ENCODE measurements around the gene EPS8L3.
"Not testable (repeated sequence)": the region's sequence is repeated elsewhere in the genome, so short reads cannot be mapped to it uniquely, and the experiment has no call there.

Gene EPS8L3

DNA sequence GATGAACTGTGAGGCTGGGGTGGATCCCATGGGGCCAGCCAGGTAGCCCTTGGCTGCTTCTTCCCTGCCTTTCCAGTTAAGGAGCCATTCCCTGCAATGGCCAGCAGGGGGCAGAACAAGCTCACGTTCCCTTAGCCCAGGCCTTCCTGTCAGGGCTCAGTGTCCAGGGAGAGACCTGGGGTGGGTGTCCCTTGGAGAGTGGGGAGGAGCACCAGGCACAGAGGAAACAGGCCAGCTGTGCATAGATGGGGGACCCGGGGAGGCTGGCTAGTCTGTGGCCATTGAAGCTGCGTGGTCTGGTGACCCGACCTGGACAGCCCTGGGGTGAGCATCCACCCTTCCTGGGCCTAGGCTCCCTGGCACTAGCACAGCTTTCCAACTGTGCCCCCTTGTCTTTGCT, 13.2 kb upstream of the EPS8L3 start:
- peak; percentile 45 to 62 for DNase-seq

DNA sequence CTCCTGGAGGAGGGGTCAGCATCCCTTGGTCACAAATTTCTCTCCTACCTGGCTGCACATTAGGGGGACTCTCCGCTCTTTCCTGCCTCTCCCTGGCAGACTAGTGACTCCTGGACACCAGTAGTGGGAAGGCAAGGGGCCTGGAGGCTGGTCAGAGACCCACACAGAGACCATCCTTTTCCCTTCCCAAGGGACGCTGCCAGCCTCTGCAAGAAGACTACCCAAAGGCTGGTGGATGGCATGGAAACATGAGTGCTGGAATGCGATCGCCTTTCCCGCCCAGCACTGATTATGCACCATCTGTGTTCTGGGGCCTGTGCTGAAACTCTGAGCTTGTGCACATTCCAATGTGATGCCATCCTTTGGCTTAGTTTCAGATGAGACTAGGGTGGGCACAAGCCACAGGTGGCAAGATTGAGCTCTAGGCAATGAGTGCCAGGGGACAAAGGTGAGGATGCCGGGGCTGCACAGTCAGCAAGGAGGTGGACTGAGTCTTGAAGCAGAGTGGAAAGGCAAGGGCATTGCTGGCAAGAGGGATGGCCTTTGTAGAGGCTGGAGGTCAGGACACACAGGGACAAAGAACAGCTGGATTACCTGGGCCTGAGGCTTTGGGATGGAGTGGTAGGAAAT, 12.6 kb upstream of the EPS8L3 start:
- no peak for DNase-seq

DNA sequence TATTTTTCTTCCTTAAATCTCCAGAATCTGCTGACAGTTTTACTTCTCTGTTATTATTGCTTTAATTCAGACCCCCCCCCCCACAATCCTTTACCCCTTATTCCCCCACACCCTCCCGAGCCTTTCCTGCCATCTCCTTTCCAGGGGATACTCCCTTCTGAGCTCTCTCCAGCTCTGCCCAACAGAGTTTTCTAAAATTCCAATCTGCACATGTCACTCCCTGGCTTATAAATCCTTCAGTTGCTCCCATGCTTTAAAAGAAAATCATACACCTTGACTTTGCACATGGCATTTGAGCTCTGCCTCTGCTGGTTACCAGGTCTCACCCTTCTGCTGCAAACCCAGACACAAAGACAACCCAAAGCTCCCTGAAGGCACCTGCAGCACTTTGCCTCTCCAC, 11.7 kb upstream of the EPS8L3 start:
- no peak for DNase-seq

DNA sequence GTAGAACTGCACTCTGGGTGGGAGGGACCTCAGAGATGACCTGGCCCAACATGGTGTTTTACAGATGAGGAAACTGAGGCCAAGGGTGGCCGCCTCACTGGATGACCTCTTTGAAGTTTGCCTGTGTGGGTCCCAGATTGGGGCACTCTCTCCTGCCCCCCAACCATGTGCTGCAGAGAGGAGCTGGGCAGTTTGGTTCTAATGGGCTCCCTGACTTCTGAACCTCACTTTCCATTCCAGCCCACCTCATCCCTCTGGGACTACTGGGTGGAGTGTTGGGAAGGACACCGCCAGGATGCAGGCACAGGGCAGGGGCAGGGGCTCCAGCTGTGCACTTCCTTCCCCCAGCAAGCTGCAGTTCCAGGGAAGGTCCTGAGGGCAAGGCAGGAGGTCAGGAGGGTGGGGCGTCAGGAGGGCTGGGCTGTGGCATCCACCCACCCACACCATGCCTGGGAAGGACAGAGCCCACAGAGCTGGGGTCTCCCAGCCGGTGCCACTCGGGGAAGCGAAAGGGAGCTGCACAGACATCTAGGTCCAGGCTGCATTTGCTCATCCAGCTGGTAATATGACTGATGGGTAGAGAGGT, 10.3 kb upstream of the EPS8L3 start:
- DNase-seq = no peak

DNA sequence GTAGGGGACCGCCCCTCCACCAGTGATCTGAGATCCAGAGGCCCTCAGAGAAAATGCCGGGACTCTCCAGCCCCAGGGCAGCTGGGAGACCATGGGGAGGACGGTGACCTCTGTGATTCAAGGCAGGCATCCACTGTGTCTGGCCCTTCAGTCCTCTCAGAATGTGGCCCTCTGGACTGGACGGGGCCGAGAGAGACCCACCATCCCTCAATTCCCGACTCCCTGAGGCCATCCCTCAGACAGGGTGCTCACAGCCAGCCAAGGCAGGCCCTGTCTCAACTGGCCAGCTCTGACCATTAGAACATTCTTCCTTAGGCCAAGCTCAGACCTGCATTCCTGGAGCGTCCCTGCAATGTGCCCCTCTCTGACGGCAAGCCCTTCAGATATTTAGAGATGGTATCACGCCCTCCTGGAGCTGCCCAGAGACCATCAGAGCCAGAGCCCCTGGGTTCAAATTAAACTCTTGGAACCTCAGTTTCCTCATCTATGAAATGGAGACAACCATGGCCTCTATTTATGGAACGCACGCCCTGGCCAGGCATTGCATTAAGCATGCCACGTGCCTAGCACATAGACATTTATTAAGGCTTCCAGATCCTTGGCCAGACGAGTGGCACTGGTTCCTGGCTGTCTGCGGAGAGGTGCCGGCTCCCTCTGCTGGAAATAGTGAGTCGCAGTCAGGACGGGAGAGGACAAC, 9.6 kb upstream of the EPS8L3 start:
- peak; percentile 73 to 77 for DNase-seq

DNA sequence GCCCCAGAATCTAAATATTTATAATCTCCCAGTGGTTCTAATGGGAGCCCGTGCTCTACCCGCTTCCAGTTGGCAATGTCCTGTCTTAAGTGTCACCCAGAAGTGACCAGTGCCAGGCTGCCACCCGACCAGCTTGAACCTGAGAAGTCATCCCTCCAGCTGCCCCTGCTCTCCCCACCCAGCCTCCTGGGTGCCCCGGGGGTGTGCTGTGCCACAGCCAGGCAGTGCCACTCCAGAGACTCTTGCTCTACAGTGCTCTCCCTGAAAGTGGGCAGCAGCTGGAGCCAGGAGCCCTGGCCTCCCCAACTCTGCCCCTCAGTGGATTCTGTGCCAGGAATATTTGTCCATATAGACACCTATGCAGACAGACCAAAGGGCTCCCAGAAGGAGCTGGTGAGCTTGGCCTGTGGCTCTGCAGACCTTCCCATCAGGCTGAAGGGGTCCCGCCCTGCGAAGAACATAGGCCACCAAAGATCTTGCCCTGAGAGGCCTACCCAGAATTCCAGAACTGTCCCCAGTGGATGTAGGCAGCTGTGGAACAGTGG, 9.0 kb upstream of the EPS8L3 start:
- no peak for DNase-seq

DNA sequence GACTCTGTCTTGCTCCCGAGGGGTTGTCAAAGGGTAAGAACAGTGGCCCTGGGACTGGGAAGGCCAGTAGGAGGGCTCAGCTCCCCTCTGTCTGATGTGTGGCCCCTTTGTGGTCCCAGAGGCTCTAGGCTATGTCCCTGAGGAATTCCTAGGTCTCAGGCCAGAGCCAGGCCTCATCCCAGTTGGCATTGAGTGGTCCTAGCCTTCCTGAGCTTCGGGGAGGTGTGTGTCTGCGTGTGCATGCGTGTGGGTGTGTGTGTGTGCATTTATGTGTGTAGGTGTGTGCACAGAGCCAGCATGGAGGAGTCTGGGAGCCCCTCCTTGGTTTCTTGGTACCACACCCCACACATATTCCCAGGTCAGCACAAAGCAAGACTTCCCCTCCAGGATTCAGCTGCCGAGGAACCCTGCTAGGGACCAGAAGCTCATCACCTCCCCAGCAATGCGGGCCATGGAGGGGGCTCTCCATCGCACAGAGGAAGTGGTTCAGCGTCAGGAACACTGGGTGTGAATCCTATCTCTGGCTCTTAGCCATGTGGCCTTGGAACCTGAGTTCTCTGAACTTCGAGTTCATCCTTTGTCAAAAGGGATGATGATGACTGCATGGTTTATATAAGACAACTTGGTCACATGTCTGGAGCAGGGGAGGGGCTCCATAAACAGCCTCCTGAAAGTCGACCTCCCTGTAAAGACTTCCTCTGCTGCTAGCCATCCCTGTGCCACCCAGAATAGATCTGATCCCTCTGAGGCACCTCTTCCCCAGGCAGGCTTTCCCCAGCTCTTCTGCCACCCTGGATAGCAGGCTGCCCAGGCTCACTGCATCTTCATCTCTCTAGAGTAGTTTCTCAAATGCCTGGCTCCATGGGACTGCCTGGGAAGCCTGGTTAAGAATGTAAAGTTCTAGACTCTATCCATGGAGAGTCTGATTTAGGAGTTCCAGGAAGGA, 8.3 kb upstream of the EPS8L3 start:
- no peak for DNase-seq

DNA sequence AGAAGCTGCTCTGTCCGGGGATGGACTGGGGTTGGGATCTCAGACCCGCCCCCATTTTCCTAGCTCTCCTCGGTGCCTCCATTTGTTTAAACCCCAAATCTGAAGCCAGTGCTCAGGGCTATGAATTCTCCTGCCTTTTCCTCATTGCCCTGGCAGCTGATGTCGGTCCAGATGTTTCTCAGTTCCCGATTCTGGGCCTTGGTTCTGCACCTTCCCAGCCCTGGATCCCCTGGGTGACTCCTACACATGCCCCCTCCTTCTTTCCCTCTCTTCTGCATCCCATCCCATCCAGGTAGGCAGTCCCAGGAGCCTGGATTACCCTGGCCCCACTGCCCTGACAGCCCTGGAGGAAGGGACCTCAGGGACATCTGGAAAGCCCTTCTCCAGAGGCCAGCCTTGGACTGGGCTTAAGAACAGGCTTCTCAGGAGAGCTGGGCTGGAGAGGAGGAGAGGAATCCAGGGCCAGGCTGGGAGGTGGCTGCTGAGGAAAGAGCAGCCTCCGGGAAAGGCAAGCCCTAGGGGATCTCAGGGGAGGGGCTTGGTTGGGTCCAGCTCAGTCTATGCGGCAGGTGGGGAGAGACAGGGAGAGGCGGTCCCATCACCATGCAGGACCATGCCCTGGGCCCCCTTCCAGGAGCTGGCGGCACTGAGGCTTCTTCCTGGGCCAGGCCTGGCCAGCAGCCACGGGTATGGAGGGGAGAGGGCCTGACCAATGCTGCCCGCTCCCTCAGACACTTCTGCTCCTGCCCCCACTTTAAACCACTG, 6.8 kb upstream of the EPS8L3 start:
- no peak for DNase-seq

DNA sequence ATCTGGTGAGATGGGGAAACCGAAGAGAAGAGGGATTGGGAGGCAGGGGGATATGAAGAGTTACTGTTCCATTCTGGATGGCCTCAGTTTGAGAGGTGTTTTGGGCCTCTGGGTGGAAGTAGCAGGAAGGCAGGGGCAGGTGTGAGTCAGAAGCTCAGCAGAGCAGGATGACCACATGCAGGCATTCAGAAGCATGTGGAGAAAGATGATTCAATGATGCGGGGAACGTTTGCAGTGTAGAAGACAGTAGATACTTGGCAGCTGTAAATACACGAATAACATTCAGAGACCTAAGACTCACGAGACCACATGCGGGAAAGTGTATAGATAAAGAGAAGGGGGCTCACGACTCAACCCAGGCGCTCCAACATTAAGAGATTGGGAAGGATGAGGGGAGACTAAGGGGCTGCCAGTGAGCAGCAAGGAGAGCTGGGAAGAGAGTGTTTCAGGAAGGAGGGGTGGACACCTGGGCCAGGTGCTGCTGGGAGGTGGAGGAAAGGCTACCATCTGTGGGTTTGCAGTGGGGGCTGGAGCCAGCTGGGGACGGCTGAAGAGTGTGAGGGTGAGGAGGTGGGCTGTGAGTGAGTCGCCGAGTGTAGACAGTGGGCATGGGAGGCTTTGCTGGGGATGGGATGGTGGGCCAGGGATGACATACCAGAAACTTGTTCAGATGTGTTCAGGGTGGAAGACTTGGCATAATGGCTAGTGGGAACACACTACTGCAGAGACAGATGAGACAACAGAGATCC, 5.8 kb upstream of the EPS8L3 start:
- DNase-seq = no peak

DNA sequence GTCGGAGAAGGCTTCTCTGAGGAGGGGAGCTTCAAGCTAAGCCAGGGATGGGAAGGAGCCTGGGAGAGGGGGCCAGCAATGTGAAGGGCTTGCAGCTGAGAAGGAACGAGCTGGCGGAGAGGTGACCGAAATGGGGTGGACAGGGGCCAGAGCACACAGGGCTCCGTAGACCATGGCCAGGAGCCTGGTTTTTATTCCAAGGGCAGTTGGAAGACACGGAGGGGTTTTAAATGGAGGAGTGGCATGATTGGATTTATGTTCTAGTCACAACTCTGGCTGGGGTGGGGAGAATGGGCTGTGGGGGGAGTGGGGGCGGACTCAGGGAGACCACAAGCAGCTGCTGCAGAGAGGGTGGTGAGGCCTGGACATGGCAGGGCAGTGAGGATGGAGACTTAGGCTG, 5.1 kb upstream of the EPS8L3 start:
- DNase-seq = no peak

DNA sequence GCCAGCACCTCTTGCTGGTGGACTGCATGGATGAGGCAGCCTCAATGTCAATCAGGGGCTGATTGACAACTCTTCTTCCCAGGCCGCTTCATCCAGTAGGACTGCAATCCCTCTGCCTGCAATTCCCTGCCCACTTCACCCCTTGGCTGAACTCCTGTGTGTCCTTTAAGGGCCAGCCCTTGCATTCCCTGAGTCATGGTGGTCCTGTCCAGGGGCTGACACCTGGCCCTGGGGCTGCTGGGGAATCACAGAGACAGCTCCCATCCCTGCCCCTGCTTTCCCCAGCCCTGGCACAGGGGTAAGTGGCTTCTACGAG, 4.6 kb upstream of the EPS8L3 start:
- DNase-seq = no peak

DNA sequence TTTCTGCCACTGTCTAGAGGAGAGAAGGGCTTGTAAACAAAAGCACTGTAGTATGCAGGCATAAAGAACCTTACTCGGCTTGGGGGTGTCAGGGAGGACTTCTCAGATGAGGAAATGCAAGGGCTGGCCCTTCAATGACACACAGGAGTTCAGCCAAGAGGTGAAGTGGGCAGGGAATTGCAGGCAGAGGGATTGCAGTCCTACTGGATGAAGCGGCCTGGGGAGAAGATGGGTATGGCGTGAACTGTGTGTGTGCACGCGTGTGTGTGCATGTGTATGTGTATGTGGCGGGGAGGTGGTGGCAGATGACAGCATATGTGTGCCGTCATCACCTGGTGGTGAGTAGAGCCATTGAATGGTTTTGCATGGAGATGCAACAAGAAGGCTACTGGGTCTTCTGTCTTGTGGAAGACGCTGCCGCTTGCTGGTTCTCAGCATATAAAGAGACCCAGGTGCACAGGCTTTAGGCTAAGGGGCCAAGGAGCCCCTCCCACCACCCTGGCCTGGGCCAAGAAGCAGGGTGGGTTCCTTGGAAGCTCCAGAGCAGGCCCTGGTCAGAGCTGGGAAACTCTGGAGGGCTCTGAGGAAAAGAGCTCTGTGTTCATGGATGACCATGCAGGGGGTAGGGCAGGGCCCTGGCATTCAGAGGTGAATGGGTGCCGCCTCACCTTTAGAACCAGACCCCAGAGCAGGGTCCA, 4.1 kb upstream of the EPS8L3 start:
- DNase-seq = no peak

DNA sequence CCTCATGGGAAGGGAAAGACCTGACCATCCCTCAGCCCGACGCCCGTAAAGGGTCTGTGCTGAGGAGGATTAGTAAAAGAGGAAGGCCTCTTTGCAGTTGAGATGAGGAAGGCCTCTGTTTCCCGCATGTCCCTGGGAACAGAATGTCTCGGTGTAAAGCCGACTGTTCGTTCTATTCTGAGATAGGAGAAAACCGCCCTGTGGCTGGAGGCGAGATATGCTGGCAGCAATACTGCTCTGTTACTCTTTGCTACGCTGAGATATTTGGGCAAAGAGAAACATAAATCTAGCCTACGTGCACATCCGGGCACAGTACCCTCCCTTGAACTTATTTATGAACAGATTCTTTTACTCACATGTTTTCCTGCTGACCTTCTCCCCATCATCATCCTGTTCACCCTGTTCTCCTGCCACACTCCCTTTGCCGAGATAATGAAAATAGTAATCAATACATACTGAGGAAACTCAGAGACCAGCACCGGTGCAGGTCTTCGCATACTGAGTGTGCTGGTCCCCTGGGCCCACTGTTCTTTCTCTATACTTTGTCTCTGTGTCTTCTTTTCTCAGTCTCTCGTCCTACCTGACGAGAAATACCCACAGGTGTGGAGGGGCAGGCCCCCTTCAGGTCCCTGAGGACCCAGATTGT, 3.4 kb upstream of the EPS8L3 start:
- DNase-seq = not testable (repeated sequence)

DNA sequence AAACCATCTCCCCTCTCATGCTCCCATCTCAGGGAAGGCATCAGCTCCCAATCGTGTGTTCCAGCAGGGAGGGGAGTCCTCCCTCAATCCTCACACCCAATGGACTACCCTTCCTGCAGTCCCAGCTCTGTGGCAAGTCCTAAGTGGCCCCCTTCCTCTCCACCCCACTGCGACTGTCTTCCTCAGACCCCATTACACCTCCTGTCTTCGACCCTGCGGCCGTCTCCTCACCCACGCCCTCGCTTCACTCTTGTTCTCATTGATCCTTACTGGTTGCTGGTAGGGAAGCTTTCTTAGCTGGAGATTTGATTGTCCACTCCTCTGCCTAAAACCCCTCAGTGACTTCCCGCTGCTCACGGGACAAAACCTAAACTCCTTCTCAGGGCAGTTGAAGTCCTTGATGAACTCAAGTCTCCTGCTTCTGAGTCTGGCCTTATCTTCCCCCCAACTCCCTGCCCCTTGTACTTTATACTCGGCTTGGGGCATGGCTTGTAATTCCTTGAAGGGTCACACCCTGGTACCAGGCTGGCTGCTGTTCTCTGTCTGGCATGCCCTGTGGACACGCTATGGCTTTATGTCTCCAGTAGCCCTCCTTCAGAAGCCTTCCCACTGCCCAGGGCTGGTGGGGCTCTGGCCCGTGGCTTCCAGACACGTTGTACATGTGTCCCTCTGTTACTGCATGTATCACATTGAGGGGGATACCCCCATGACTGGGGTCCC, 2.3 kb upstream of the EPS8L3 start:
- DNase-seq = no peak

DNA sequence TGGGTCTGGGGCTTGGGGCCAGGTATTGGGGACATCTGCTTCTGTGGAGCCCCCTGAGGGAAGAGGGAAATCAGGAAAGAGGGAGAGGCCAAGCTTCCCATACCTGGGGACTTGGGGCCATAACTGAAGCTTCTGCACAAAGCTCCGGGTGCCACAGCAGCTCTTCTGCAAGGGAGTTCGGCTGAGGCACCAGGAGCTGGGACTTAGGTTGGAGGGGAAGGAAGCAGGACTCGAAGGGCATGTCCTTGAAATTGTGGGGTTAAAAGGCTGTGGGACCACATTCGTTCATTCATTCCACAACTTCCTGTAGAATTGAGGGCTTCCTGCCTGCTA, 1.7 kb upstream of the EPS8L3 start:
- no peak for DNase-seq

DNA sequence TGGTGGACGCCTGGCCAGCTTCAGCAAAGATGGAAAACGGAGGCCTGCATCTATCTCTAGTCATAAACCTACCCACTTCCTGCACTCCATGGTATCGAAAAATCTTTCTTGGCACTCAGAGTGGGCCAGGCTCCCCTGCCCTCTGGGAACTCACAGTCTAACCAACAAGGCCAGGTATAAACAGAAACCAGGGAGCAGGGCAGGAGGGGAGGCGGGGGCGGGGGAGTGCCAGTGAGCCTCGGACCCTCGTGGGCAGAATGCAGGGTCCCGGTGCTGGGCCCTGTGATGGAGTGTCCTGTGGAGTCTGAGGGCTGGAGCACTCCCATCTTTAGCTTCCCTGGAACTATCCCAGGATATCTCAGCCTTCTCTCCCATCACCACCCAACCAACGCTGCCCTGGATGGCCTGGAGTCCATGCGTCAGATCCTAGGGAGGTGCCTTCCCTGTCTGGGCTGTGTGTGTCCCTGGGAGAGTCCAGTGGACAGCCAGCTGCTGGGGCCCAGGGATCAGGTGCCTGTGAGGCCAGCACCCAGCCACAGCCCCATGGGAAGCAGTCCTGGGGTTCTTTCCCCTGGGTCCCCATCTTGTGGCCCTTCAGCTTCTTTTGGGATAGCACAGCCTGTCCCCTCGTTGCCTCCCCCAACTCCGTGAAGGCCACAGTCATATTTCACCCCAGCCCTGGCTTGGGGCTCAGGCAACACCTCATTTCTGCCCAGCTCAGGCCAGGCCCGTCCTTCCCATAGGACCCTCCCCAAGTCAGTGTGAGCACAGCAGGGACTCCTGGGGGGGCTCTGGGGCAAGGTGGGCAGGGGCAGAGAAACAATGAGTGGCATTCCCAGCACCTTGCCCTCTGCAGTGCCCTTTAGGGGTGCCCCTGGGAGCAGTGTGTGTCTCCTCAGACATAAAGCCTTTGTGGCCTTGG, 1.1 kb upstream of the EPS8L3 start:
- DNase-seq = no peak

DNA sequence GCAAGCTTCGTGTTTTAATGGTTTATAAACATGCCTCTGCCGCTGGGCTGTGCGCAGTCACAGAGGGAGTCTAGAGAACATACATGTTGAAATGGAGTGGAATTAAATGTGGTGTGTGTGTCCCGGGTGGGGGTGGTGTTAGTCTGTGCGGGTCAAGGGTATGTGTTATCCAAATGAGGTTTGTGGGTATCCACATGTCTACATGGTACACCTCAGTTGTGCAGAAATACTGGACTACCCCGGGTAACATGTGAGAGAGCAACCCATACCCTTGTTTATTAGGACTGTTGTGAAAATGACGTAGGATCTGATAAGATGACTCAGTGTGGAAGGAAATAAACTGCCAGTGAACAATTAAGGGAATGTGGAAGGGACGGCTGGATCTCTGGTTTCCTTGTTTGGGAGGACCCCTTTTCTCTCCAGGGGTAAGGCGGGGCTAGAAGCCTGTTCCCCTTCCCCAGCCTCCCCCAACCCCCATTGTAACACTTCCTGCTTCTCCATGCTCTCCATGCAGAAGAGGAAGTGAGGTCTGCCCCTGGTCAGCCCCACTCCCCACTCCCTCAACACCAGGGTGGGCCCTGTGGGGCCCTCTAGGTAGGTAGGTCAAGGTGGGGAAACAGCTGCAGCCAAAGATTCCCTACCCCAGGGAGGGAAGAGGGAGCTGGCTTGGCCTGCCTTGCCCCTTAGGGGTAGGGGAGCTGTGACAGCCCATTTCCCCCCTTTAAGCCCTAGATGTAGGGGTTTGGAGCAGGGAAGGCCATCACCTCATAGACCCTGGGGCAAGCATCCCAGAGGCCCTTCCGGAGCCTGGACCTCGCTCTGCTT, 690 bp downstream of the EPS8L3 start:
- peak; percentile 7 to 15 for DNase-seq

DNA sequence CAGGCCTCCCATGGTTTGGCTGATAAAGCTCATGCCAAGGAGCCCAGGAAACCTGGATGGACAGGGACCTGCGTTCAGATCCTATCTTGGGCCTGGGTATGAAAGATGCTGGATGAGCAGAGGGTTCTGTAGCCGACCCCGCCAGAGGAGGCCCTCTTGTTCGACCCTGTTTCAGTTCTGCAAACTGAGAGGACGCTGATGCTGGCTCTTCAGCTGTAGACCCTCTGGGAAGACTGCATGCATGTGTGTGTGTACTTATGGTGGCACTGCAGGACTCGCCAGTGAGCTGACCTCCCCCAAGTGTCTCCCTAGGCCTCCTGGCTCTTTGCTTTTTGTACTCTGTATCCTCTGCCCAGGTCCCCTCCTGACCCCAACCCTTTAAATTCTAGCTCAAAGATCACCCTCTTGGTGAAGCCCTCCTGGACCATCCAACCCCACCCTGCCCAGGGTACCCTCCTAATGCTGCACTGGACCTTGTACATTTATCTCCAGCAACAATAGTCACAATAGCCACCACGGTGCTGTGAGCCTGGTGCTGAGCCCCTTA, 1.6 kb downstream of the EPS8L3 start:
- no peak for DNase-seq

Data from AML-193 (cell line).